CD4-positive, alpha-beta T cell treated with Interleukin-4 for 1 hour (primary cell): ENCODE results near the gene ITGA3.
A peak's percentile ranks its signal among the peaks of the same experiment; 100 is the strongest.

Experiments used
- DNase-seq, 2 donors: peaks; one replicate each; pipeline ENCODE4 v3.0.0-alpha.2; 2020 to 2022

The ITGA3 gene

DNA sequence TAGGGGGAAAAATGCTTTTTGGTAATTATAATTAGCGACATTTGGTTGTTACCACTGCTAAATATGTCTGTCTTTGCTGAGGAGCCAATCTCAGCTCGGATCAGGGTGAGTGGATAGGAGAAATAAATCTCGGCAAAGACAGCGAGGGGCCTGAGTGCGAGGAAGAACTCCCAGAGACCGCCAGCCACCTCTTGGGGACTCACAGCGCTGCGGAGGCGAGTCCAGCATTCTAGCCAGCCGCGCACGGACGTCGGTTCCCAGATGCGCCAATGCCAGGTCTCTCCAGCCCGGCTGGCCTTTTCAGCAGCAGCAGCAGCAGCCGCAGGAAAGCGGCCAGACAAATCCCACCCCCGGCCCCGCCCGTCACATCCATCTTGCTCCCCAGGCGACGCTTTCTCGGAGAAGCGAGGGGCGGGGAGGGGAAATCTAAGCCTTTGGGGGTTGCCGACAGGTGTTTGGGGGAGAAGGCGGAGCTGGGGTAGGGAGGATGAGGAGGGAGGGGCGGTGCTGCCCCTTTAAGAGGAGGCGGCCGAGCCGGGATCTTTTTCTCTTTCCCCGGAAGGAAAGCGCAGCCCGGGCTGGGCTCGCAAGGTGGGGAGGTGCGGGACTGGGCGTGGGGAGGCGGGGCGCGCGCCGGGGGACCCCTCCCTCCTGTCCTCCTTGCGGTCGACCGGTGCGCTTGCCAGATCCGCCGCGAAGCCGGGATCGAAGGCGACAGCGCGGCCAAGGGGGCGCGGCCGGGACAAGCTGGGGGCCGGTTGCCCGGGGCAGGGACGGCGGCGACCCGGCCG lies at the start of gene ITGA3:
ITGA3 (plus strand) TSS at position 685 of the 791 bp plus-strand sequence. CDS start 330 bp downstream, outside the sequence.
- DNase-seq: peak; percentile 33 to 73

DNA sequence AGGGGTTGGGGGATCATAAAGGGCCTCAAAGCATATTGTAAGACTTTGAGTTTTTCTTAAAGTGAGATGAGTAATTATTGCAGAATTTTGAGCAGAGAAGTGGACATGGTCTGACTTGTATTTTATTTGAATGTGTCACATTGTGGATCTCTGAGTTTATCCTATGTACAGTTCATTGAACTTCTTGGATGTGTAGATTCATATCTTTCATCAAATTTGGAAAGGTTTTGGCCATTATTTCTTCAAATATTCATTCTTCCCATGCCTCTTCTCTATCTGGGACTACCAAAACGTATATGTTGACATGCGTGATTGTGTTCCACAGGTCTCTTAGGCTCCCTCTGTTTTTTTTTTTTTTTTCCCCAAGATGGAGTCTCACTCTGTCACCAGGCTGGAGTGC lies 46.6 kb upstream of the ITGA3 start:
- DNase-seq: no peak

DNA sequence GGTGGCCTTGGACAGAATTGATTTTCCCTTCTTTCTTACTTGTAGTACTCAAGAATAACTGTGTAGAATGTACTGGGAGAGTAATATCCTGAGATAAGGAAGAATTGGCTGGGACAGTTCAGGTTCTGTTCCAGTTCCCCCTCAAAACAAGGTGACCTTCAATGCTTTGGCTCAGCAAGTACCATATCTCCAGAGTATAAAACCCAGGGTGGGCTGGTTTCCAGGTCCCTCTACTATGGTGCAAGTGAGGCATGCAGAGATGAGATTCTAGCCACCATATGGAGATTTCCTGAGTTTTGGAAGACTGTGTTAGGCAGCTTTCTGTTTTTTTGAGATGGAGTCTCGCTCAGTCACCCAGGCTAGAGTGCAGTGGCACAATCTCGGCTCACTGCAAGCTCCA lies 42.8 kb upstream of the ITGA3 start:
- no peak for DNase-seq

DNA sequence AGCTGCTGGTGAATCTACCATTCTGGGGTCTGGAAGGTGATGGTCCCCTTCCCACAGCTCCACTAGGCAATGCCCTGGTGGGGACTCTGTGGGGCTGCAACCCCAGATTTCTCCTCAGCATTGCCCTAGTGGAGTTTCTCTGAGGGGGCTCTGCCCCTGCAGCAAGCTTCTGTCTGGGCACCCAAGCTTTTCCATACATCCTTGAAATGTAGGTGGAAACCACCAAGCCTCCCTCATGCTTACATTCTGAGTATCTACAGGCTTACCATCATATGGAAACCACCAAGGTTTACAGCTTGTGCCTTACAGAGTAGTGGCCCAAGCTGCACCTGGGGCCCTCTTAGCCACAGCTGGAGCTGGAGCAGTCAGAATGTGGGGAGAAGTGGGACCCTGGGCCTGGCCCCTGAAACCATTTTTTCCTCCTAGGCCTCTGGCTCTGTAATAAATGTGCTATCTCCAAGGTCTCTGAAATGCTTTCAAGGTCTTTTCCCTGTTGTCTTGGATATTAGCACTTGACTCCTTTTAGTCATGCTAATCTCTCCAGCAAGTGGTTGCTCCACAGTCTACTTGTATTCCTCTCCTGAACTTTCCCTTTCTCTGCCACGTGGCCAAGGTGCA lies 41.3 kb upstream of the ITGA3 start:
- no peak for DNase-seq

DNA sequence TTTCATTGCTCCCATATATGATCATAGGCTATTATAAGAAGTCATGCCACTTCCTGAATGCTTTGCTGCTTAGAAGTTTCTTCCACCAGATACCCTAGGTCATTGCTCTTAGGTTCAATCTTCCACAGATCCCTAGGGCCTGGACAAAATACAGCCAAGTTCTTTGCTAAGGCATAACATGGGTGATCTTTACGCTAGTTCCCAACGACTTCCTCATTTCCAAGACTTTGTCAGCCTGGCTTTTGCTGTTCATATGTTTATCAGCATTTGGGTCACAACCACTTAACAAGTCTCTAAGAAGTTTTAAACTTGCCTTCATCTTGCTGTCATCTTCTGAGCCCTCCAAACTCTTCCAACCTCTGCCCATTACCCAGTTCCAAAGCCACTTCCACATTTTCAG lies 40.8 kb upstream of the ITGA3 start:
- no peak for DNase-seq

DNA sequence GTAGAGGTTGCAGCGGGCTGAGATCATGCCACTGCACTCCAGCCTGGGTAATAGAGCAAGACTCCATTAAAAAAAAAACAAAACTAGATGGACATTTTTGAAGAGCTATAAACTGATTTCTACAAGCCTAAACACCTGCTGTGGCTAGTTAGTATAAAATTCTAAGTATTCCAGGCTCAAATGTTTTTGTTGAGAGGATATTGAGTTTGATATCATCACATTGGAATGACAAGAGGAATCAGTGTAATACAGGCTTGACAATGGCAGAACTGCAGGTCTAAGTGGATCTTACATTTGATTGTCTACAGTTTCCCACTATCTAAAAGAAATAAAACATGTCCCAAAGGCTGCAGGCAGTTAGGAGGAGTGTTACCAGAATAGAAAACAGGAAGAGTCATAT lies 37.0 kb upstream of the ITGA3 start:
- no peak for DNase-seq

DNA sequence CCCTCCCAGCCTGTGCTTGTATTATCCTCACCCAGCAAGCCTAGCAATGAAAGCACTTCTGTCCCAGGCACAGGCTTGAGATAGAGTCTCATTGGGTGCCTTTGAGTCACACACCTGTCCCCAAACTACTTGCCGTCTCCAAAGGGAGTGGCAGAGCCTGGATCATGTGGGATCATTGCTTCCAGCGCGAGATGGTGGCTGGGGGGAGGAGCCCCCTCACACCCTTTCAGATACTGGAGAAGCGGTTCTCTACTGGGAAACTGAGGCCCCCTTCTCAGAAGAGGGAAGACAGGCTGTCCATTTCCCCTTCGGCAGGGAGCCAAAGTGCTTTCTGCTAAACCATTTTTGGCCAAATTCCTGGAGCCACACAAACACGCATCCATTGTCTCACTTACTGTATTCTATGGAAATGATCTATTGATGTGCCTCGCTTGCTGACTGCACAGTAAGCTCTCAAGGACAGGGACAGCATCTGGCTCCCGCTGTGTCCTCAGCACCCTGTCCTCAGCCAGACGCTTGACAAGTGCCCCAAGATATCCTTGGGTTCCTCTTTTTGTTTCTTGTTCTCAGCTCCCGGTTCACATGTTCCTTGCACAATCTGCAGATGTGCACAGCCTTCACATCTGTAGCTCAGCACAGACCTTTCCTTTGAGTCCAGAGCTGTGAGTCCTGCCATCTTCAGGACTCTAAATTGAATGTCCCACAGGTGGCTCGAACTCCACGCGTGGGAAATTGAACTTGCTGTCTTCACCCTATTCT lies 34.9 kb upstream of the ITGA3 start:
- DNase-seq: no peak

DNA sequence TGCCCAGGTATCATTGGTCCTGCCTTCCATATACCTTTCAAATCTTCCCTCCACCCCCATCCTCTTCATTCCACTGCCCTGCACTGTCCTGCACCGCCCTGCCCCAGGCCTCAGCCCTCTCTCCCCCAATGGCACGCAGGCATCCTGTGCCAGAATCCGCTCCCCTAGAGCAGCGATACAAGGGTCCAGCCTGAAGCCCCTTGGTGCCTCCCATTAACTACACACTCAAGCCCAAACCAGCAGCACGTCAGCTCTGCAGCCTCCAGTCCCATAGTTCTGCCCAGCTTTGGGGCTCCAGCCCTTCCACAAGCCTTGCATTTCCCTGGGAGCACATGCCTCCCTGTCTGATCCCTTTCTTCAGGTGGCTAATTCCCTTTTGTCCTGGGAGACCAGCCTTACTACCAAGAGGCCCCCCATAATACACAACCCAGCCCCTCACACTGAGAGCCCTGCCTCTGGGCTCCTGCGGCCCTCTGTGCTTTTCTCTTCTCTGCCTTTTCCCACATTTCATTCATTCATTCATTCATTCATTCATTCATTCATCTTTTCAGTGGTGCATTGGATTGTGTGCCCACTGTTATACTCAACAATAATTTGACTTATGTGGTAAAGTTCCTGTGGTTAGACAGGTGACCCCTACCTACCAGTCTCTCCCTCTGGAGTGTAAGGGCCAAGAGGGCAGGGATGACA lies 34.1 kb upstream of the ITGA3 start:
- no peak for DNase-seq

DNA sequence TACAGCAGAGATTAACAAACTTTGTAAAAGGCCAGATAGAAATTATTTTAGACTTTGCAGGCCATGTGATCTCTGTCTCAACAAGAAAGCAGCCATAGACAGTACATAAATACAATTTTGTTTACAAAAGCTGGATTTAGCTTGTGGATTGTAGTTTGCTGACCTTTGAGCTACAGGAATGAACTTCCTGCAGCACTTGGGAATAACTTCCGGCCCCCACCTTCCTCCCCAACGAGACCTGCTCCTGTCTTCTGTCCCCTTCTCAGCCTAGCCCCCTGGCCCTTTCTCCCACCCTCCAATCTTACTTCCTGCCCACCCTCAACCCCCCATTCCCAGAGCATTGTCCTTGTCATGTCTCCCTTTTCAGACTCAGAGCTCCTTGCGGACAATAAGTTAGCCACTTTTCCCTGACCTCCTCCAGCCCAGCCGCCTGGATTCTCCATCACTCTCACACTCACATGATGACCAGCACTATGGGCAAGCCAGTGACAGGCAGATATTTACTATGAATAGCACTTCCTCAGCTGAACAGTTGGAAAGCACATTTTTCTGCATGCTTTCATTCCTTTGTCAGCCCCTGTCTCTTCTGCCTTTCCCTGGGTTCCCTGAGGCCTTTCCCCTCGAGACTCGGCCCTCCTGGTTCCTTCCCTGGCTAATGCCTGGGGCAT lies 33.3 kb upstream of the ITGA3 start:
- DNase-seq: no peak

DNA sequence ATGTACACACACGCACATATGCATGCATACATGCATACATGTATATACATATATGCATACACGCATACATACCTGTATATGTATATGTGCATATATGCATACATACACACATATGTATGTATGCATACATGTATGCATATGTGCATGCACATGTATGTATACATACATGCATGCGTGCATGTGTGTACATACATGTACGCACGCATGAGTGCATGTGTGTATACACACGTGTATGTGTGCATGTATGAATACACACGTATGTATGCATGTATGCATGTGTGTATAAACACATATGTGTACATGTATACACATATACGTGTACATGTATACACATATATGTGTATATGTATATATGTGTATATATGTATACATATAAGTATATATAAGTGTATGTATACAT lies 32.4 kb upstream of the ITGA3 start:
- DNase-seq: no peak

DNA sequence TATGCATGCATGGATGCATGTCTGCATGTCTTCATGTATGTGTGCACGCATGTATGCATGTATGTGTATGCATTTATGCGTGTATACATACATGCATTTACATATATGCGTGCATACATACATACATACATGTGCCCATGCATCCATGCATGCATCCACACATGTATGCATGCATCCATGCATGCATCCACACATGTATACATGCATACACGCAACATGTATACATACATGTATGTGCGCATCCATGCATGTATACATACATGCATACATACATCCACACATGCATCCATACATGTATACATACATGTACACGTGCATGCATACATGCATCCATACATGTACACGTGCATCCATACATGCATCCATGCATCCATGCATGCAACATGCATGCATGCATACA lies 31.1 kb upstream of the ITGA3 start:
- no peak for DNase-seq

DNA sequence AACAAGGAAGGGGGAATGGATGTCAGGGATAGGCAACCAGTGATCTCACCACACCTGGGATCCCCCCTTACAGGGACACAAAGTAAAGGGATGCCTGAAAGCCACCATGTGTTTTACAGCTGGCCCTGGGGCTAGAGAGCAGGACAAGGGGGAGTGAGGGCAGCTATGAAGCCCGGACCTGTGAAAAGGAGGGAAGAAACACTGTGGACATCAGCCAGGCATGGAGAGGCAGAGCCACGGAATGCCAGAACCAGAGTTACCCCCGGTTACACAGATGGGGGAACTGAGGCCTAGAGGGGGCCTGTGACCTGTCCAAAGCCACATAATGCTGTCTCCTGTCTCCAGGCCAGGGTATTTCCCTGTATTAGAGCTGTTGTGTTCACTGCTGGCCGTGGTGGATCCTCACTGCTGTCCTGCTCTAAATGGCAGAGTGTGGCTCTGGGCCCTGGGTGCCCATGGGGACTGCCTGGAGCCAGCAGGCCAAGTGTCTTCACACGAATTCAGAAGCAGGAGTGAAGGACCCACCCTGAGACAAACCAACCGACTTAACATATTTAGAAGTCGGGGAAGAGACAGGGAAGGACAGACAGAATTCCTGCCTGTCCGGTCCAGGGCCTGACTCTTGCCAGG lies 29.7 kb upstream of the ITGA3 start:
- no peak for DNase-seq

DNA sequence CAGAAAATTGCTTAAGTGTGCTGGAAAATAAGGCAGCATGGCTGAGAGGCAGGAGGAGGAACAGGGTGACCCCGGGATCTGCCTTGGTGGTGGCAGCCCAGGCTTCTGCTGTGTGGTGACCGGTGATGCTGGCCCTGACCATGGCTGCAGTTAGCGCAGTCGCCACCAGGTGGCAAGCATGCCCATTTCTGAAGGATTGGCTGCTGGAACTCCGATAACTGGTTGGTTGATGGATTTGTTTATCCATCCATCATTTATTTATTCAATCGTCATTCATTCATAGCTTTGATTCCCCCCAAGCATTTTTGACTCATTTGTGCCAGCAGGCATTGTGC lies 29.1 kb upstream of the ITGA3 start:
- peak; percentile 73 to 81 for DNase-seq

DNA sequence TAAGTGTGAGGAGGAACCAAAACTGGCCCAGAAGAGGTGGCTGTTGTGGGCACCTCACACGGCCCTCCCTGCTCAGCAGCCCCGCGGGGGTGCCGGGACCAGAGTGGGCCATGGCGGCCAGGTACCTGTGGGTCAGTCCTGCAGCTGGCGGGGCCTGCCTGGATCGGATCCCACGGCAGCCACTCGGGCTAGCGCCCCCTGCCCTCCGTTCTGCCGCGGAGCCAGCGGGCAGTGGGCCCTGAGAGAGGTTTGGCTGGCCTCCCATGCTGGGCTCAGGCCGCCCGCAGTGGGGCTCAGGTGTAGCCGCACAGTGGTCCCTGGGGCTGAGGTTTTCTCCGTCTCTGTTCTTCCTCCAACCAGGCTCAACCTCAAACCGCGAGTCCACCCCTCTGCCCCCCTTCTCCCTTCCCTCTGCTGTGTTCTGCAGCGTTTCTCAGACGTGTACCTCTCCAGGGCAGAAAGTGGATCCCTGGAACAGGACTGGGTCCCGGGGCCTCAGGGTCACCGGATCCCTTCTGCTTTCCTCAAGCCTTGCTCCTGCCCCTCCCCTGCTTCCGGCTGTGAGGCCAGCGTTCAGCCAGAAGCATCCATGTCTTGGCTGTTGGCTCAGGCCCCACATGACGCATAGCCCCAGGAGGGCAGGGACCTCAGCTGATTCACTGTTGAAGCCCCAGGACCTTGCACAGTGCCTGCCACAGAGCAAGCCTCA lies 28.6 kb upstream of the ITGA3 start:
- DNase-seq: no peak

DNA sequence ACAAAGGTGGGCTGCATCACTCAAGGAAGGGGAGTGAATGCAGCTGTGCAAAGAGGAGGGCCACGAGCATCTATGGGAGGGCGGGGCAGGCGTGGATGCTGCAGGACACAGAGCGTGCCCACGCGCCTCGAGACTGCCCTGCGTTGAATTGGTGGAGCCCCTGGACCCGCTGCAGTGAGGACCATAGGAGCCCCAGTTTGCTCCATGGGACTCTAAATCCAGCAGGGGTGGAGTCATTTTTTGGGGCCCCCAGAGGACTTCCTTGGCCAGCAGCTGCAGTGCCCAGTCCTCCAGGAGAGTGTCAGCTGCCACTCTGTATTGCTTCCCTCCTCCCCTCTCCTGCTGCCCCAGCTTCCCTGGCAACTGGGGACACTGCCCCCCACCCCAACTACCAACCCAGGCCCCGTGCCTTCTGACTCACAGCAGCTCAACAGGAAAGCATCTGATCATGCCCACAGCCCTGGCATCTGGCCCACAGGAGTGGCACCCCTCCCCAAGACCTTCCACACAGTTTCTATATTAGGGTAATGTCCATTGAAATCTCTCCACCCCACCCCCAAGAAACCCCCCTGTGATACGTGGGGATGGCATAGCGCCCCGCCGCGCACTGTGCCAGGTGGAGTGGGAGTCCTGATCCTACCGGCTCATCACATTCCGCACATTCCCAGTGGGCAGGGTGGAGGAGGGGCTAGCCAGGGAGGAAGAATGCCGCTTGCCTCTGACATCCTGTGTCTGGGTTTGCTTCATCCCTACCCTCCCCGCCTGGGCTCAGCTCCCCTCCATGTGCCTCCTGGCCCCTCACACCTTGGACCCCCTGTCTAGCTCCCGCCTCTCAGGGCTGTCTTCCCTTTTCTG lies 27.8 kb upstream of the ITGA3 start:
- no peak for DNase-seq

DNA sequence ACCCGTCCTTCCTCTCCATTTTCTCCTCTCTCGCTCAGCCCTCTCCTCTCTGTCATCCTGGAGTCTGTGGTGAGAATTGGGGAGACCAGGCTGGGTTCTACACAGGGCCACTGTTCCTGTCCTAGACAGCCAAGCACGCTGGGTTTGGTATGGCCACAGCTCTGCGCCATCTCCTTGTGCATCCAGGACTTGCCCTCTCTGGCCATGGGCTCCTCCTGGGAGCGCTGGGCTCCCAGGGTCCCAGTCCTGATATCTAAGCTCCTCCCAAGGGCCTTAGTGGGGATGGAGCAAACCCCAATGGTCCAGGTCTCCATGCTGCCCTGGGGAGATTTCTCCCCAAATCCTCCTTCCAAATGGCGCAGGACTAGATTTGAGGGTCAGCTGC lies 27.2 kb upstream of the ITGA3 start:
- no peak for DNase-seq

DNA sequence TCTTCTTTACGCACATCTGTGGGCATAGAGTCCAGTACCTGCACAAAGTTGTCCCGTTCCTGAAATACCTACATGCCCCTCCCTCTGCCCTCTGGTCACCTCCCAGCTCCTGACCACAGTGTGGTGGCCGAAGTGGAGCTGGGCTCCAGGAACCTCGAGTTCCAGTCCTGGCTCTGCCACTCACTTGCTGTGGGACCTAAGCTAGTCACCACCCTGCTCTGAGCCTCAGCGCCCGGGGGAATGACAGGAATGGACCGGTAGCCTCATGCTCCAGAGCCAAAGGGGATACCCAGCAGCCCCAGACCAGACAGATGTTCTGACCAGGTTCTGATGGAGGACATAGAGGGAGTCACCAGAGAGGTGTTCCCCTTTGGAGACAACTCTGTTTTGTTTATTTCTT lies 26.7 kb upstream of the ITGA3 start:
- no peak for DNase-seq

DNA sequence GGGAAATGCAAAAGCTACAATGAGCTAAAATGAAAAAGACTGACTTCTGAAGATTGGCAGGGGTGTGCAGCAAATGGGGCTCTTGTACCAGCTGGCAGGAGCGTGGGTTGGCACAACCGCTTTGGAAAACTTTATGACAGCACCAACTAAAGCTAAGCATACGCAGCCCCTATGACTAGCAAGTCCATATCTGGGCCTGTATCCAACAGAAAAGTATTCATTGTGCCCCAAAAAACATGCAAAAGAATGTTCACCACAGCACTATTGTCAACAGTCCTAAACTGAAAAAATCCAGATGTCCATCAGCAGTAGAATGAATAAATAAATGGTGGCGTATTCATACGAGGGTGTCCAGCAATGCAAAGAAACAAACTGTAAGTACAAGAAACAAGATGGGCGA lies 22.6 kb upstream of the ITGA3 start:
- no peak for DNase-seq

DNA sequence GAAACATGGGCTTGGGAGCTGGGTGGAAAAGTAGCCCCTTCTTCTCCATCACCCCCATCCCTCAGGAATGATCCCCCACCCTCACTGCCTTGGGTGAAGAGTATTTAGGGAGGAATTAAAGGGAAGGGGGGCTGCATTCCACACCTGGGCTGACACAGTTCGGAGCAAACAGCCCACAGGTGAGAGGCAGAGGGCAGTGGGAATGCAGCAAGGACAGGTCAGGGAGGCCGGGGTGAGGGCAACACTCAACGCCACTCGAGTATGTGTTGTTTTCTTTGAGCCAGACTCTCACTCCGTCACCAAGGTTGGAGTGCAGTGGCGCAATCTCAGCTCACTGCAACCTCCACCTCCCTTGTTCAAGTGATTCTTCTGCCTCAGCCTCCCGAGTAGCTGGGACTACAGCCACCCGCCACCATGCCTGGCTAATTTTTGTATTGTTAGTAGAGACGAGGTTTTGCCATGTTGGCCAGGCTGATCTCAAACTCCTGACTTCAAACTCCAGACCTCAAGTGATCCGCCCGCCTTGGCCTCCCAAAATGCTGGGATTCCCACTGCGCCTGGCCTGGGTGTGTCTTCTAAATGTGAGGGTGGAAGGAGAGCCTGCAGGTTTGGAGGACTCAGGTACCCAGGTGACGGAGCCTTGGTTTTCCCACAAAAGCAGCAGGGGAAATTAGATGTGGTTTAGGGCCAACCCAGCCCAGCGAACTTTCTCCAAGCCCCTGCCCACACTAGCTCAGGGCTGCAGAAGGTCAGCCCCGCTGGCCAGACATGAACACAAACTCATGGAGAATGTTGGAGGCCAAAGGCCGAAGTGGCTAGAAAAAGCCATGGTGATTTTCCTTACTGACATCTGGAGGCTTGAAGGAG lies 21.2 kb upstream of the ITGA3 start:
- DNase-seq: no peak

DNA sequence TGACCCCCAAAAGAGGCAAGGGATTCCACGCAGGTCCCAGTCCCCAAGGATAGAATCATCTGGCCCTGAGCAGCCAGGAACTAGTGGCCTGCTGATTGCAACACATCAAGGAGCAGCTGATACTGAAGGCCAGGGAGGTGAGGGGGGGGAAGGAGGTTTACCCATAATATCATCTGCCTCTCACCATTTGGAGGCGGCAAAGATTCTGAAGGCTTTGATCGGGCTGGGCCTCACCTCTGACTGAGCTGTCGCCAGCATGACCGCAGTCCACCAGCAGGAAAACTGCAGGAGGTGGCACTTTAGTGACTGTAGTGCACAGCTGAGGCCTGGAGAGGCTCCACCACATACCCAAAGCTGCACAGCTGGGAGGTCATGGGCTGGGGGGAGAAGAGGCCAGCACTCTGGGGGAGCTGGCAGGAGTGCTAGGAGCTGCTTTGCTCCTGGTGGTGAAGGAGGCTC lies 20.5 kb upstream of the ITGA3 start:
- no peak for DNase-seq
